Lung (tissue), 12 donors: ENCODE measurements around the gene PREPL. TPM values are rescaled to one million over a fixed set of nuclear protein-coding genes. Genes with fewer than 3 reads are reported as not detected.

ENCODE experiments used
- ATAC-seq: fragments of 200-7000 bp; cut with Tn5 transposase; one replicate; pipeline ENCODE4 v1.9.1; 2020; ENCODE audit warnings: moderate number of reproducible peaks; ENCODE audit not compliant: insufficient read depth, low FRiP score
- DNase-seq, 3 donors: peaks; one replicate each; pipeline ENCODE4 v3.0.0-alpha.2; 2013 to 2017
- H3K27ac ChIP-seq, 2 donors: one replicate each; pipeline ENCODE4 v1.5.1; 2013; ENCODE audit warnings: mild to moderate bottlenecking in 2 of 2, moderate library complexity in 2 of 2, control low read depth in 1 of 2, inconsistent platforms in 1 of 2, low read depth in 1 of 2, low read length in 1 of 2
- H3K27me3 ChIP-seq, 3 donors: one replicate each; pipeline ENCODE4 v1.5.1; 2013; ENCODE audit warnings: low read length in 2 of 3; ENCODE audit not compliant: control insufficient read depth in 3 of 3, insufficient read depth in 3 of 3
- H3K36me3 ChIP-seq, 4 donors: one replicate each; pipeline ENCODE4 v1.5.1; 2013; ENCODE audit warnings: low read length in 4 of 4, mild to moderate bottlenecking in 1 of 4, moderate library complexity in 1 of 4; ENCODE audit not compliant: control insufficient read depth in 4 of 4, insufficient read depth in 4 of 4
- H3K4me1 ChIP-seq, 5 donors: one replicate each; pipeline ENCODE4 v1.5.1; 2013; ENCODE audit warnings: low read length in 5 of 5, mild to moderate bottlenecking in 2 of 5, moderate library complexity in 1 of 5; ENCODE audit not compliant: control insufficient read depth in 5 of 5, insufficient read depth in 5 of 5
- H3K4me3 ChIP-seq: one replicate; pipeline ENCODE4 v1.5.1; 2013; ENCODE audit warnings: mild to moderate bottlenecking, control low read depth, moderate library complexity
- H3K9ac ChIP-seq, 2 donors: one replicate each; pipeline ENCODE4 v1.5.1; 2013; ENCODE audit warnings: low read length in 2 of 2, control low read depth in 1 of 2; ENCODE audit not compliant: insufficient read depth in 1 of 2
- H3K9me3 ChIP-seq, 4 donors: one replicate each; pipeline ENCODE4 v1.5.1; 2013; ENCODE audit warnings: low read length in 3 of 4, mild to moderate bottlenecking in 1 of 4, moderate library complexity in 1 of 4; ENCODE audit not compliant: control insufficient read depth in 4 of 4, insufficient read depth in 3 of 4
- WGBS, 2 donors: extraction: QIAGEN DNeasy Blood & Tissue Kit; methylation state at CpG; one replicate each; pipeline ENCODE4 v1.1.7; 2013; 5-methylcytosine and 5-hydroxymethylcytosine counted together
- polyA plus RNA-seq, 2 donors: library from polyadenylated mRNA; stranded (reverse); fragments of 200-250 nt; gene quantifications; one replicate each; pipeline ENCODE4 v1.2.1, GENCODE V29; 2013
- total RNA-seq, 2 donors: library from RNA; depleted of rRNA in 1 of 2; stranded (reverse); fragments of >200 nt in 1 of 2; gene quantifications; one replicate each; pipeline ENCODE4 v1.2.1, GENCODE V29; 2014 to 2021
- TF ChIP-seq, protein P1 (sequence below): IDR thresholded peaks from 2 replicates; pipeline ENCODE4 v1.5.1; 2012; ENCODE audit warnings: mild to moderate bottlenecking; ENCODE audit errors: control extremely low read depth, extremely low read depth
- donor health status: control.
- donor health status: control.
- donor health status: Bipolar disorder and iron deficiency.
- donor health status: healthy.
- donor health status: DM: yes; HTN: yes; CAD: no.

Gene PREPL
- total and polyA plus RNA-seq, 4 donors: 8.3 to 101 (median 28.4) TPM

DNA sequence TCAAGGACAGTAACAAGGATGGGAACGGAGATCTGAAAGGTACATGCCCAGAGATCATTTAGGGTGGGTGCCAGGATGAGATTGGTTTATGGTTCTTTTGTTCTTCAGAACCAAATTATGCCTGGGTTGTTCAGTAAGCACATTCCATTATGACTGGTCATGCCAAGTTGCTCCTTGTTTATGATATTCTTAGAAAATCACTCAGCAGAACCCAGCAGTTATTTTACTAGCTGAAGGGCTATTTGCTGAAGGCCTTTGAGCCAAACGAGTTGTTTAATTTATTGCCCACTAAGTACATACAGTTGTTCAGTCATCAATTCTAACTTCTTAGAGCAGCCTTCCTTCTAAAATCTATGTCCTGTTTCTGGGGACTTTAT, 85.4 kb downstream of the PREPL start:
- 67 to 81% methylated on average over 2 of the region's 2 CpGs for WGBS, 2 donors
- H3K4me3 ChIP-seq: no peak overlapping the region
- ATAC-seq: no peak
- no peaks in the 10 kb centered on the region for H3K4me1 ChIP-seq
- H3K9ac ChIP-seq: no peak overlapping the region
- no peaks in the 10 kb centered on the region for H3K27me3 ChIP-seq
- DNase-seq: no peak
- no peak overlapping the region for H3K27ac ChIP-seq
- TF ChIP-seq, protein P1, sequence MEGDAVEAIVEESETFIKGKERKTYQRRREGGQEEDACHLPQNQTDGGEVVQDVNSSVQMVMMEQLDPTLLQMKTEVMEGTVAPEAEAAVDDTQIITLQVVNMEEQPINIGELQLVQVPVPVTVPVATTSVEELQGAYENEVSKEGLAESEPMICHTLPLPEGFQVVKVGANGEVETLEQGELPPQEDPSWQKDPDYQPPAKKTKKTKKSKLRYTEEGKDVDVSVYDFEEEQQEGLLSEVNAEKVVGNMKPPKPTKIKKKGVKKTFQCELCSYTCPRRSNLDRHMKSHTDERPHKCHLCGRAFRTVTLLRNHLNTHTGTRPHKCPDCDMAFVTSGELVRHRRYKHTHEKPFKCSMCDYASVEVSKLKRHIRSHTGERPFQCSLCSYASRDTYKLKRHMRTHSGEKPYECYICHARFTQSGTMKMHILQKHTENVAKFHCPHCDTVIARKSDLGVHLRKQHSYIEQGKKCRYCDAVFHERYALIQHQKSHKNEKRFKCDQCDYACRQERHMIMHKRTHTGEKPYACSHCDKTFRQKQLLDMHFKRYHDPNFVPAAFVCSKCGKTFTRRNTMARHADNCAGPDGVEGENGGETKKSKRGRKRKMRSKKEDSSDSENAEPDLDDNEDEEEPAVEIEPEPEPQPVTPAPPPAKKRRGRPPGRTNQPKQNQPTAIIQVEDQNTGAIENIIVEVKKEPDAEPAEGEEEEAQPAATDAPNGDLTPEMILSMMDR: no peak
- H3K36me3 ChIP-seq: no peaks in the 10 kb centered on the region
- H3K9me3 ChIP-seq: peaks cover 0 to 2% (median 0%) of the 10 kb centered on the region in 4 donors

DNA sequence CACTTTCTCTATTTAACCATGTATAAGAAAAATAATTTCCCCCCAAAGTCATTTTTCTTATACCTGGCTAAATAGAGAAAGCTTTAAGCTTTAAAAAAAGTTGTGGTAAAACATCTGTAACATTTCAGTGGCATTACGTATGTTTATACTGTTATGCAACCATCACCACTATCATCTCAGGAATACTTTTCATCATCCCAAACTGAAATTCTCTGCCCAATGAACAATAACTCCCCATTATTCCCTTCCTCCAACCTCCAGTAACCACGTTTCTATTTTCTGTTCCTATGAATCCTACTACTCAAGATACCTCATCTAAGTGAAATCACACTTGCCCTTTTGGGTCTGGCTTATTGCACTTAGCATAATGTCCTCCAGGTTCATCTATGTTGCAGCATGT, 87.7 kb downstream of the PREPL start:
- no peak for ATAC-seq
- WGBS, 2 donors: 19 to 55% methylated on average over 2 of the region's 2 CpGs

DNA sequence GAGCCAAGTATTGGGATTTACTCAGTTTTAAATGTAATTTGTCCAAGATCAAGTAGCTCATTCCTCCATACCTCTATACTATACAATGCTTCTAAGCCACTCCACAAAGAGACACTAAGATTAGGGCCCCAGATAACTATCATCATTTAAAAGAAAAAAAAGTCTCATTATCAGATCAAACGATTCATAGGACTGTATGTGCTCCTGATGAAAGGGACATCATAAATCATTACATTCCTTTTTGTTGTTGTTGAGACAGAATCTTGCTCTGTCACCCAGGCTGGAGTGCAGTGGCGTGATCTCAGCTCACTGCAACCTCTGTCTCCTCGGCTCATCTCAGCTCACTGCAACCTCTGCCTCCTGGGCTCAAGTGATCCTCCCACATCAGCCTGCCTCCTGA, 88.2 kb downstream of the PREPL start:
- DNase-seq (no peak), ATAC-seq (no peak)
- WGBS, 2 donors: 70 to 75% methylated on average over 3 of the region's 3 CpGs
- no peak overlapping the region for H3K9ac ChIP-seq
- TF ChIP-seq, protein P1: no peak
- no peaks in the 10 kb centered on the region for H3K27me3 ChIP-seq
- no peak overlapping the region for H3K27ac ChIP-seq
- H3K4me3 ChIP-seq: no peak overlapping the region
- no peaks in the 10 kb centered on the region for H3K4me1 ChIP-seq
- H3K9me3 ChIP-seq: peaks cover 0 to 2% (median 0%) of the 10 kb centered on the region in 4 donors
- no peaks in the 10 kb centered on the region for H3K36me3 ChIP-seq

More for the DNA sequence above, 87.7 kb downstream of the PREPL start:
- H3K9ac ChIP-seq: no peak overlapping the region
- H3K4me1 ChIP-seq: no peaks in the 10 kb centered on the region
- peak in 2 of 3 donors; percentile 6 to 34 for DNase-seq
- peaks cover 0 to 2% (median 0%) of the 10 kb centered on the region in 4 donors for H3K9me3 ChIP-seq
- no peak overlapping the region for H3K27ac ChIP-seq
- no peak overlapping the region for H3K4me3 ChIP-seq
- TF ChIP-seq, protein P1: no peak
- no peaks in the 10 kb centered on the region for H3K36me3 ChIP-seq
- no peaks in the 10 kb centered on the region for H3K27me3 ChIP-seq

DNA sequence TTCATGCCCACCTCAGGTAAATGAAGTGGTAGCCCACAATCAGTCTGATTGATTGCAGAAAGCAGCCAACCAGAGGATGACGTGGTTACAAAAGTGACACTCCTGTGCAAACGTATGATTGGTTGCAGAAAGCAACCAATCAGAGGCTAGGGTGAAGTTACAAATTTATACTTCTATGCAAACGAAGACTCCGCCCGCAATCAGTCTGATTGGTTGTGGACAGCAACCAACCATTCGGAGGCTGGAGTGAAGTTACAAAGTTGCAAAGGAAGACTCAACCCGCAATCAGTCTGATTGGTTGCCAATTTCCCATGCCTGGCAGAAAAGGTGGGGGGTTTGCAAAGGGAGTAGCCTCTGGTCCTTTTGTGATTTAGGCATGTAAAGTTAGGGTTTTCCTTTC, 90.0 kb downstream of the PREPL start:
- H3K9ac ChIP-seq: no peak overlapping the region
- H3K4me1 ChIP-seq: no peaks in the 10 kb centered on the region
- H3K4me3 ChIP-seq: no peak overlapping the region
- ATAC-seq: no peak
- no peak for DNase-seq
- H3K27me3 ChIP-seq: no peaks in the 10 kb centered on the region
- no peak overlapping the region for H3K27ac ChIP-seq
- 94 to 96% methylated on average over 7 of the region's 7 CpGs for WGBS, 2 donors
- no peaks in the 10 kb centered on the region for H3K36me3 ChIP-seq
- H3K9me3 ChIP-seq: peaks cover 0 to 2% (median 0%) of the 10 kb centered on the region in 4 donors
- TF ChIP-seq, protein P1: no peak
